Ectodermal cell (in vitro differentiated cells): ENCODE results near the gene TMTC2.
A peak's percentile ranks its signal among the peaks of the same experiment; 100 is the strongest.

Experiments used
- H3K27ac ChIP-seq: 2 replicates; pipeline ENCODE4 v1.7.0; 2013; ENCODE audit warnings: mild to moderate bottlenecking, low read depth, low read length; ENCODE audit not compliant: insufficient read depth, poor library complexity, severe bottlenecking
- H3K27me3 ChIP-seq: 2 replicates; pipeline ENCODE4 v1.7.0; 2013; ENCODE audit warnings: mild to moderate bottlenecking, low read length; ENCODE audit not compliant: insufficient read depth, control insufficient read depth, poor library complexity, severe bottlenecking
- H3K36me3 ChIP-seq: one replicate; pipeline ENCODE4 v1.7.0; 2013; ENCODE audit warnings: low read length; ENCODE audit not compliant: control insufficient read depth, insufficient read depth
- H3K4me1 ChIP-seq: one replicate; pipeline ENCODE4 v1.7.0; 2013; ENCODE audit warnings: low read length; ENCODE audit not compliant: control insufficient read depth, insufficient read depth
- H3K4me3 ChIP-seq: 2 replicates; pipeline ENCODE4 v1.7.0; 2013; ENCODE audit warnings: low read depth, low read length, control low read depth; ENCODE audit not compliant: insufficient read depth
- H3K9me3 ChIP-seq: 2 replicates; pipeline ENCODE4 v1.7.0; 2013; ENCODE audit warnings: mild to moderate bottlenecking, low read length, moderate library complexity; ENCODE audit not compliant: control insufficient read depth
- WGBS, 2 experiments: methylation state at CpG; one replicate each; pipeline ENCODE4 v1.1.7; 2013; ENCODE audit warnings: missing lambda C conversion rate in 2 of 2; 5-methylcytosine and 5-hydroxymethylcytosine counted together

TMTC2 gene

GRCh38 chr12:82781309-82781997 is 94.7 kb downstream of the TMTC2 start:
- peak overlapping the region; percentile 53 for H3K27ac ChIP-seq
- H3K9me3 ChIP-seq = no peaks in the 10 kb centered on the region
- WGBS, 2 experiments = 9 to 20% methylated on average over 2 to 5 of the region's 5 CpGs
- H3K4me3 ChIP-seq = no peak overlapping the region
- H3K36me3 ChIP-seq = no peaks in the 10 kb centered on the region
- peaks cover 47% of the 10 kb centered on the region for H3K4me1 ChIP-seq
- H3K27me3 ChIP-seq = peaks cover 13% of the 10 kb centered on the region

- H3K27me3 ChIP-seq = peaks cover 13% of the 10 kb centered on the region
Observed at GRCh38 chr12:82783435-82783834, 96.7 kb downstream of the TMTC2 start.

GRCh38 chr12:82787016-82787415 is 100.3 kb downstream of the TMTC2 start:
- Histone ChIP-seq H3K27ac (no peak overlapping the region), H3K27me3 (peaks cover 4% of the 10 kb centered on the region), H3K36me3 (no peaks in the 10 kb centered on the region), H3K4me1 (peaks cover 47% of the 10 kb centered on the region), H3K4me3 (no peak overlapping the region), H3K9me3 (no peaks in the 10 kb centered on the region)
- no CpG with 5 or more reads among the region's 1 CpG for WGBS, 2 experiments

More at GRCh38 chr12:82783435-82783834, 96.7 kb downstream of the TMTC2 start:
- H3K4me1 ChIP-seq = peaks cover 54% of the 10 kb centered on the region
- H3K4me3 ChIP-seq = no peak overlapping the region
- 84 to 85% methylated on average over 2 of the region's 2 CpGs for WGBS, 2 experiments
- H3K27ac ChIP-seq = no peak overlapping the region
- H3K9me3 ChIP-seq = no peaks in the 10 kb centered on the region
- H3K36me3 ChIP-seq = no peaks in the 10 kb centered on the region

- no peaks in the 10 kb centered on the region for H3K9me3 ChIP-seq
- H3K27ac ChIP-seq = no peak overlapping the region
- peaks cover 36% of the 10 kb centered on the region for H3K4me1 ChIP-seq
Observed at GRCh38 chr12:82788594-82788993, 101.9 kb downstream of the TMTC2 start.

GRCh38 chr12:82789674-82790073 is 103.0 kb downstream of the TMTC2 start:
- H3K36me3 ChIP-seq = no peaks in the 10 kb centered on the region
- H3K4me3 ChIP-seq = no peak overlapping the region
- H3K27ac ChIP-seq = no peak overlapping the region

More at GRCh38 chr12:82788594-82788993, 101.9 kb downstream of the TMTC2 start:
- Histone ChIP-seq H3K27me3 (peaks cover 4% of the 10 kb centered on the region), H3K36me3 (no peaks in the 10 kb centered on the region), H3K4me3 (no peak overlapping the region)

GRCh38 chr12:82793751-82794281 is 107.1 kb downstream of the TMTC2 start:
- Histone ChIP-seq H3K36me3 (no peaks in the 10 kb centered on the region), H3K27ac (peak overlapping the region; percentile 55)

More at GRCh38 chr12:82789674-82790073, 103.0 kb downstream of the TMTC2 start:
- no peaks in the 10 kb centered on the region for H3K9me3 ChIP-seq
- H3K27me3 ChIP-seq = peaks cover 1% of the 10 kb centered on the region
- H3K4me1 ChIP-seq = peaks cover 39% of the 10 kb centered on the region

GRCh38 chr12:82797480-82797879 is 110.8 kb downstream of the TMTC2 start:
- Histone ChIP-seq H3K4me1 (peaks cover 20% of the 10 kb centered on the region), H3K36me3 (no peaks in the 10 kb centered on the region), H3K4me3 (no peak overlapping the region), H3K27me3 (no peaks in the 10 kb centered on the region), H3K27ac (no peak overlapping the region), H3K9me3 (no peaks in the 10 kb centered on the region)
- 92 to 100% methylated on average over 4 of the region's 4 CpGs for WGBS, 2 experiments

More at GRCh38 chr12:82793751-82794281, 107.1 kb downstream of the TMTC2 start:
- Histone ChIP-seq H3K4me3 (no peak overlapping the region), H3K9me3 (no peaks in the 10 kb centered on the region), H3K4me1 (peaks cover 20% of the 10 kb centered on the region), H3K27me3 (no peaks in the 10 kb centered on the region)
- WGBS, 2 experiments = 35 to 47% methylated on average over 7 to 8 of the region's 8 CpGs

GRCh38 chr12:82800185-82800584 is 113.5 kb downstream of the TMTC2 start:
- Histone ChIP-seq H3K9me3 (no peaks in the 10 kb centered on the region), H3K4me1 (peaks cover 7% of the 10 kb centered on the region), H3K27me3 (no peaks in the 10 kb centered on the region), H3K4me3 (no peak overlapping the region), H3K36me3 (no peaks in the 10 kb centered on the region), H3K27ac (no peak overlapping the region)
- WGBS, 2 experiments = 91 to 94% methylated on average over 2 of the region's 2 CpGs

- WGBS, 2 experiments = 95 to 97% methylated on average over 27 of the region's 27 CpGs
Observed at GRCh38 chr12:82801951-82802610, 115.4 kb downstream of the TMTC2 start.

GRCh38 chr12:82803201-82803600 is 116.5 kb downstream of the TMTC2 start:
- Histone ChIP-seq H3K27ac (no peak overlapping the region), H3K4me3 (no peak overlapping the region), H3K27me3 (no peaks in the 10 kb centered on the region), H3K4me1 (no peaks in the 10 kb centered on the region), H3K9me3 (no peaks in the 10 kb centered on the region), H3K36me3 (no peaks in the 10 kb centered on the region)
- WGBS, 2 experiments = 95 to 97% methylated on average over 3 of the region's 3 CpGs

More at GRCh38 chr12:82801951-82802610, 115.4 kb downstream of the TMTC2 start:
- Histone ChIP-seq H3K27ac (no peak overlapping the region), H3K9me3 (no peaks in the 10 kb centered on the region), H3K4me1 (no peaks in the 10 kb centered on the region), H3K27me3 (no peaks in the 10 kb centered on the region), H3K4me3 (no peak overlapping the region), H3K36me3 (no peaks in the 10 kb centered on the region)
